ENCODE measurements around the gene ACTN4. TPM values are rescaled to one million over a fixed set of nuclear protein-coding genes. Genes with fewer than 3 reads are reported as not detected.

ACTN4 gene
- total and polyA plus RNA-seq, 2 donors (not counting 1 experiment from before 2014, with no cell fraction given), result 108 to 164 TPM

- Histone ChIP-seq H3K36me3 (replicated peaks in 1 of 2; ENCODE audit: control extremely low read depth in 1 of 2, control insufficient read depth in 1 of 2, extremely low read depth in 1 of 2, insufficient read depth in 2 of 2, low read length in 1 of 2) (peaks cover 0 to 12% of the 10 kb centered on the region in 2 experiments), H2AFZ (ENCODE audit: insufficient read depth, low read depth, low read length, poor library complexity, severe bottlenecking) (no peak overlapping the region), H4K20me1 (ENCODE audit: control insufficient read depth, insufficient read depth, low read length, poor library complexity, severe bottlenecking) (peaks cover 63% of the 10 kb centered on the region), H3K9me3 (ENCODE audit: control extremely low read depth in 1 of 3, control insufficient read depth in 2 of 3, insufficient read depth in 1 of 3, low read length in 2 of 3) (no peaks in the 10 kb centered on the region), H3K4me1 (ENCODE audit: control insufficient read depth in 2 of 2, insufficient read depth in 2 of 2, low read length in 2 of 2) (peaks cover 31 to 50% of the 10 kb centered on the region in 2 donors), H3K4me2 (replicated peaks; ENCODE audit: low read depth, low read length, poor library complexity, severe bottlenecking) (peak overlapping the region; percentile 57), H3K79me2 (ENCODE audit: control insufficient read depth, insufficient read depth, low read length) (peaks cover 97% of the 10 kb centered on the region), H3K9ac (ENCODE audit: low read length) (peak overlapping the region; percentile 55), H3K27ac (ENCODE audit: low read length in 2 of 2) (peak overlapping the region; percentile 8 to 83), H3K27me3 (replicated peaks in 1 of 4; ENCODE audit: control extremely low read depth in 1 of 4, control insufficient read depth in 3 of 4, insufficient read depth in 4 of 4, low read length in 3 of 4) (no peaks in the 10 kb centered on the region), H3K4me3 (ENCODE audit: control extremely low read depth in 1 of 5, extremely low read depth in 1 of 5, insufficient read depth in 1 of 5, low read depth in 2 of 5, low read length in 4 of 5) (no peak overlapping the region)
- CTCF ChIA-PET, result interaction anchor here (1.1 to 1.4 kb wide), 2 partner anchors 22 to 50 kb away, joined by 3 to 9 read pairs; no protein-coding TSS in a partner anchor
- 20% methylated on average over 4 of the region's 5 CpGs for WGBS (ENCODE audit: insufficient coverage)
- Mint-ChIP-seq H3K4me1 (peaks cover 62% of the 10 kb centered on the region), H3K27me3 (no peaks in the 10 kb centered on the region), H3K9me3 (ENCODE audit: insufficient read depth) (no peaks in the 10 kb centered on the region), H3K27ac (peak overlapping the region; percentile 85), H3K4me3 (peak overlapping the region; percentile 66)
- intact Hi-C loops (cut with micrococcal nuclease), result loop anchor here (5.0 to 10.0 kb wide), 2 partner anchors 34 to 52 kb away; no protein-coding TSS in a partner anchor
- POLR2A ChIA-PET, result interaction anchor here (0.6 kb wide), 1 partner anchor 460 kb away, joined by 6 read pairs; no protein-coding TSS in a partner anchor
- TF ChIP-seq EZH2 (IDR thresholded peaks at IDR 0.05; ENCODE audit: borderline replicate concordance, insufficient read depth, low read depth, low read length, poor library complexity, severe bottlenecking), result no peak
- TF ChIP-seq, protein P1, sequence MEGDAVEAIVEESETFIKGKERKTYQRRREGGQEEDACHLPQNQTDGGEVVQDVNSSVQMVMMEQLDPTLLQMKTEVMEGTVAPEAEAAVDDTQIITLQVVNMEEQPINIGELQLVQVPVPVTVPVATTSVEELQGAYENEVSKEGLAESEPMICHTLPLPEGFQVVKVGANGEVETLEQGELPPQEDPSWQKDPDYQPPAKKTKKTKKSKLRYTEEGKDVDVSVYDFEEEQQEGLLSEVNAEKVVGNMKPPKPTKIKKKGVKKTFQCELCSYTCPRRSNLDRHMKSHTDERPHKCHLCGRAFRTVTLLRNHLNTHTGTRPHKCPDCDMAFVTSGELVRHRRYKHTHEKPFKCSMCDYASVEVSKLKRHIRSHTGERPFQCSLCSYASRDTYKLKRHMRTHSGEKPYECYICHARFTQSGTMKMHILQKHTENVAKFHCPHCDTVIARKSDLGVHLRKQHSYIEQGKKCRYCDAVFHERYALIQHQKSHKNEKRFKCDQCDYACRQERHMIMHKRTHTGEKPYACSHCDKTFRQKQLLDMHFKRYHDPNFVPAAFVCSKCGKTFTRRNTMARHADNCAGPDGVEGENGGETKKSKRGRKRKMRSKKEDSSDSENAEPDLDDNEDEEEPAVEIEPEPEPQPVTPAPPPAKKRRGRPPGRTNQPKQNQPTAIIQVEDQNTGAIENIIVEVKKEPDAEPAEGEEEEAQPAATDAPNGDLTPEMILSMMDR (IDR thresholded peaks at IDR 0.05), result no peak
- DNase-seq (peak; percentile 61), ATAC-seq (ENCODE audit: low read depth) (peak; percentile 73)
These were observed 39.1 kb downstream of the ACTN4 start for GRCh38 chr19:38686530-38686888.

- Mint-ChIP-seq H3K27me3 (no peaks in the 10 kb centered on the region), H3K9me3 (ENCODE audit: insufficient read depth) (no peaks in the 10 kb centered on the region), H3K27ac (no peak overlapping the region), H3K4me3 (no peak overlapping the region), H3K4me1 (peaks cover 63% of the 10 kb centered on the region)
- peaks cover 0 to 6% of the 10 kb centered on the region in 2 experiments for H3K36me3 ChIP-seq (replicated peaks in 1 of 2; ENCODE audit: control extremely low read depth in 1 of 2, control insufficient read depth in 1 of 2, extremely low read depth in 1 of 2, insufficient read depth in 2 of 2, low read length in 1 of 2)
- peaks cover 35 to 57% of the 10 kb centered on the region in 2 donors for H3K4me1 ChIP-seq (ENCODE audit: control insufficient read depth in 2 of 2, insufficient read depth in 2 of 2, low read length in 2 of 2)
- H3K4me2 ChIP-seq (replicated peaks; ENCODE audit: low read depth, low read length, poor library complexity, severe bottlenecking), result no peak overlapping the region
- 100% methylated on average over 3 of the region's 7 CpGs for WGBS (ENCODE audit: insufficient coverage)
- no peaks in the 10 kb centered on the region for H3K27me3 ChIP-seq (replicated peaks in 1 of 4; ENCODE audit: control extremely low read depth in 1 of 4, control insufficient read depth in 3 of 4, insufficient read depth in 4 of 4, low read length in 3 of 4)
- no peak overlapping the region for H2AFZ ChIP-seq (ENCODE audit: insufficient read depth, low read depth, low read length, poor library complexity, severe bottlenecking)
- POLR2A ChIA-PET, result no interaction called here
- TF ChIP-seq, protein P1 (IDR thresholded peaks at IDR 0.05), result no peak
- TF ChIP-seq EZH2 (IDR thresholded peaks at IDR 0.05; ENCODE audit: borderline replicate concordance, insufficient read depth, low read depth, low read length, poor library complexity, severe bottlenecking), result no peak
- no peak for ATAC-seq (ENCODE audit: low read depth)
- H3K79me2 ChIP-seq (ENCODE audit: control insufficient read depth, insufficient read depth, low read length), result peaks cover 96% of the 10 kb centered on the region
- no peak for DNase-seq
- no peak overlapping the region for H3K4me3 ChIP-seq (ENCODE audit: control extremely low read depth in 1 of 5, extremely low read depth in 1 of 5, insufficient read depth in 1 of 5, low read depth in 2 of 5, low read length in 4 of 5)
- intact Hi-C loops (cut with micrococcal nuclease), result loop anchor here (5.0 to 10.0 kb wide), 2 partner anchors 36 to 53 kb away; no protein-coding TSS in a partner anchor
- CTCF ChIA-PET, result no interaction called here
- H3K27ac ChIP-seq (ENCODE audit: low read length in 2 of 2), result no peak overlapping the region
- peaks cover 61% of the 10 kb centered on the region for H4K20me1 ChIP-seq (ENCODE audit: control insufficient read depth, insufficient read depth, low read length, poor library complexity, severe bottlenecking)
- no peaks in the 10 kb centered on the region for H3K9me3 ChIP-seq (ENCODE audit: control extremely low read depth in 1 of 3, control insufficient read depth in 2 of 3, insufficient read depth in 1 of 3, low read length in 2 of 3)
- H3K9ac ChIP-seq (ENCODE audit: low read length), result no peak overlapping the region
These were observed 40.5 kb downstream of the ACTN4 start for GRCh38 chr19:38687837-38688378.

Data from B cell (primary cell).